T-helper 1 cell treated with Interleukin-12 subunit alpha and Interleukin-12 subunit beta and Interleukin-4 antibody, amounts not matched to agents 30 μg/mL and 1 μg/mL, for 36 hours (primary cell): ENCODE measurements around the gene KIF27.
"Not testable (repeated sequence)": the region's sequence is repeated elsewhere in the genome, so short reads cannot be mapped to it uniquely, and the experiment has no call there.

Experiments
- H3K27ac Mint-ChIP-seq: one replicate; pipeline ENCODE4 v1.8.0; 2021; ENCODE audit warnings: mild to moderate bottlenecking, mixed read lengths
- H3K27me3 Mint-ChIP-seq: one replicate; pipeline ENCODE4 v1.8.0; 2021; ENCODE audit warnings: low read depth, mixed read lengths
- H3K36me3 Mint-ChIP-seq: one replicate; pipeline ENCODE4 v1.8.0; 2021; ENCODE audit warnings: low read depth, mixed read lengths
- H3K4me1 Mint-ChIP-seq: one replicate; pipeline ENCODE4 v1.8.0; 2021; ENCODE audit warnings: low read depth, mixed read lengths
- H3K4me3 Mint-ChIP-seq: one replicate; pipeline ENCODE4 v1.8.0; 2021; ENCODE audit warnings: mild to moderate bottlenecking, moderate library complexity, mixed read lengths
- H3K9me3 Mint-ChIP-seq: one replicate; pipeline ENCODE4 v1.8.0; 2021; ENCODE audit warnings: mixed read lengths

The KIF27 gene

GRCh38 chr9:83886498-83886897, 34.7 kb downstream of the KIF27 start:
- not testable (repeated sequence) for H3K4me3 Mint-ChIP-seq, H3K36me3 Mint-ChIP-seq

GRCh38 chr9:83885559-83886240, 35.5 kb downstream of the KIF27 start:
- H3K27me3 Mint-ChIP-seq, H3K4me3 Mint-ChIP-seq, H3K4me1 Mint-ChIP-seq, H3K9me3 Mint-ChIP-seq, H3K36me3 Mint-ChIP-seq, H3K27ac Mint-ChIP-seq: not testable (repeated sequence)

More at GRCh38 chr9:83886498-83886897, 34.7 kb downstream of the KIF27 start:
- not testable (repeated sequence) for H3K4me1 Mint-ChIP-seq, H3K9me3 Mint-ChIP-seq, H3K27ac Mint-ChIP-seq, H3K27me3 Mint-ChIP-seq

- H3K27ac Mint-ChIP-seq, H3K27me3 Mint-ChIP-seq, H3K4me1 Mint-ChIP-seq, H3K36me3 Mint-ChIP-seq, H3K9me3 Mint-ChIP-seq, H3K4me3 Mint-ChIP-seq: not testable (repeated sequence)
Observed at GRCh38 chr9:83881687-83882408, 39.4 kb downstream of the KIF27 start.

GRCh38 chr9:83875559-83875958, 45.7 kb downstream of the KIF27 start:
- not testable (repeated sequence) for H3K4me1 Mint-ChIP-seq, H3K27me3 Mint-ChIP-seq, H3K36me3 Mint-ChIP-seq, H3K9me3 Mint-ChIP-seq, H3K4me3 Mint-ChIP-seq, H3K27ac Mint-ChIP-seq

DNA sequence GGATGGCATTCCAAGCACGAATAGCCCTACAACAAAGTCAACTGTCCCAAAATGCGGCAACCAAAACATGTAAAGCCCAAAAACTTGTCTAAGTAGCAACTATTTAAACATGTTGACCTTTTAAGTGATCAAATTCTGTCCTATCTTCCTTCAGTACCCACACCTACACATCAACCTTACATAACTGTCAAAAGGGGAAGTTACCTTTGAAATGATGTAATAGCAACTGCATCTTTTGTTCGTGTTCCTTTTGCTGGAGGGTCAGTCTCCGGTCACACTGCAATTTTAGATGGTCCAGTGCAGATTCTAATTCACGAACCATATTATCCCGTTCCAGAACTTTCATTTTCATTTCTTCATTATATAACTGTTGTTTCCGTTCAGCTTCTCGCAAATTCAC, 71.3 kb downstream of the KIF27 start:
- H3K27me3 Mint-ChIP-seq, H3K4me1 Mint-ChIP-seq, H3K36me3 Mint-ChIP-seq, H3K27ac Mint-ChIP-seq, H3K9me3 Mint-ChIP-seq, H3K4me3 Mint-ChIP-seq: not testable (repeated sequence)

DNA sequence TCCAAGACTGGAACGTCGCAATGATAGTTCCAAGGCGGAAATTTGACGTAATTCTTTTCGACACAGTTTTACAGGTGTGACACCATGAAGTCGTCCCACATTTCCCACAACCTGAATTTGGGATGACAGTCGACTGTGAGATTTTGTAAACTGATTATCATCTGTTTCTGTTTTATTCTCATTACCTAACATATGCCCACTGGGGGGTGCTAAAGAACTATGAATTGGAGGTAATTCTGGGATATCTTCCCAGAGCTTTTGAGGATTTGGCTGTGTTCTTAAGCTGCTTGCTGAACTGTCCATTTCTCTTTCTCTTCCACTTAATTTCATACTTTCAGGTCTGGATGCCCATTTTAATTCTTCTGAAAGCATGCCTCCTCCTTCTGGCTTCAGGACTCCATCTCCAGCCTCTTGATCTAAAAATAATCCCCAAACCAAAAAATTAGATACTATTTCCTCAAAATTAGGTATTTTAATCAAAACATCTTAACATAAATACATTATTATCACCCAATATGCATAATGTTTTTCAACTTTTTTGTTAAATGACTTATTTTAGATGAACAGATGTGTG, 84.1 kb downstream of the KIF27 start:
- not testable (repeated sequence) for H3K4me1 Mint-ChIP-seq, H3K27ac Mint-ChIP-seq, H3K27me3 Mint-ChIP-seq, H3K36me3 Mint-ChIP-seq, H3K9me3 Mint-ChIP-seq, H3K4me3 Mint-ChIP-seq

DNA sequence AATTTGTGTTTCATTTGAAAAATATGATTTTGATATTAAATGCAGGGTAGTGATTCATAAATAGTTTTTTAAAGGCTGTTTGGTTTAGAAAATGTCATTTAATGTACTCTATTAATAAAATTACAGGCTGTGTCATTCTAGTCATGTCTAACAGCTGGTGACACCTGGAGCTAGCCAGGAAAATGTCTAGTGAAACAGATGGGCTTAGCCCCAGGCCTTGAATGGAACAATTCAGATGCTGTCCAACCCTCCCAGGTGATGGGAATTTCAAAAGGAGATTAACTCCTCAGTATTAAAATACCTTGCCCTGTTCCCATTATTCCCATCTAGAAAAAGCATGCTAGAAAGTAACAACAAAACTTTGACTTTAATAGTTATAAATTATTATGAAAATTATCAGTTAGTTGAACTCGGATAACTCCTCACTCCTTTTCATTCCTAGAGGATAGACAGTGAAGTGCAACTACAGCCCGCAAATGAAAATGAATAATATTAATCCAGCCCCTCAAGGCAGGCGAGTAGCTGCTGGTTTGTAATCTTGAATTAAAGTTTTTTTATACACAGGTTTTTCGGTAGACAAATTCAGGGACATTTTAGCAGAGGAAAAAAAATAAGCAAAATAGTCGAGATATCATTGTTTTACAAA, 90.7 kb downstream of the KIF27 start:
- H3K36me3 Mint-ChIP-seq, H3K4me1 Mint-ChIP-seq, H3K9me3 Mint-ChIP-seq, H3K4me3 Mint-ChIP-seq, H3K27ac Mint-ChIP-seq: not testable (repeated sequence)
- peaks cover 27% of the 10 kb centered on the region for H3K27me3 Mint-ChIP-seq

DNA sequence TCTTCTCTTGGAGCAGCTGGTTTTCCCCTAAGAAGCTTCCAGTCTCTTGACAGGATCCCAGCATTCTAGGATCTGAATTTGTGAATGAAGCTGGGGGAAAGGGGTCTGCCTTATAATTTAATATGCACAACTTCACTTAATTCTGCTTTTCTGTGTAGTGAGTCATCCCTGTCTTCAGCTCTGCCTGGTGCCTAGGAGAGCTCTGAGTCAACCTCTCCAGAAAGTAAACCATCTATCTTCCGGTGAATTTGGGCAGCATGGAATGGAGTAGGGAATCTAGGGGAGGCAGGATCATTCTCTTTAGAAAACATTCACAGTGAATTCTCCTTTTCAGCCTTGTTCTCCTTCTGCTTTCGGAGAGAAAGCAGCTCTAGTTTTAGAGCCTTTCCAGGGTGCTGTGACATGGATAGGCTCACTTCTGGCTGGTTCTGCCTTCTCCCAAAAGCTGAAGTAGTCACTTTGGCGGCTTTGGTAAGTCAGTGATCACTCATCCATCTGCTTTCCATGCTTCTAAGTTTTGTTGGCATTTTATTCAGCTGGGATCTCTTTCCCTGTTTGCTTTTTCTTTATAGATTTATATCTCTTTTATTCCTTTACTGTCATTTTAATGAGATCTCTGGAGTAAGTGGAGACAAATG, 96.1 kb downstream of the KIF27 start:
- not testable (repeated sequence) for H3K9me3 Mint-ChIP-seq, H3K4me3 Mint-ChIP-seq, H3K4me1 Mint-ChIP-seq, H3K27ac Mint-ChIP-seq, H3K36me3 Mint-ChIP-seq
- peaks cover 25% of the 10 kb centered on the region for H3K27me3 Mint-ChIP-seq

DNA sequence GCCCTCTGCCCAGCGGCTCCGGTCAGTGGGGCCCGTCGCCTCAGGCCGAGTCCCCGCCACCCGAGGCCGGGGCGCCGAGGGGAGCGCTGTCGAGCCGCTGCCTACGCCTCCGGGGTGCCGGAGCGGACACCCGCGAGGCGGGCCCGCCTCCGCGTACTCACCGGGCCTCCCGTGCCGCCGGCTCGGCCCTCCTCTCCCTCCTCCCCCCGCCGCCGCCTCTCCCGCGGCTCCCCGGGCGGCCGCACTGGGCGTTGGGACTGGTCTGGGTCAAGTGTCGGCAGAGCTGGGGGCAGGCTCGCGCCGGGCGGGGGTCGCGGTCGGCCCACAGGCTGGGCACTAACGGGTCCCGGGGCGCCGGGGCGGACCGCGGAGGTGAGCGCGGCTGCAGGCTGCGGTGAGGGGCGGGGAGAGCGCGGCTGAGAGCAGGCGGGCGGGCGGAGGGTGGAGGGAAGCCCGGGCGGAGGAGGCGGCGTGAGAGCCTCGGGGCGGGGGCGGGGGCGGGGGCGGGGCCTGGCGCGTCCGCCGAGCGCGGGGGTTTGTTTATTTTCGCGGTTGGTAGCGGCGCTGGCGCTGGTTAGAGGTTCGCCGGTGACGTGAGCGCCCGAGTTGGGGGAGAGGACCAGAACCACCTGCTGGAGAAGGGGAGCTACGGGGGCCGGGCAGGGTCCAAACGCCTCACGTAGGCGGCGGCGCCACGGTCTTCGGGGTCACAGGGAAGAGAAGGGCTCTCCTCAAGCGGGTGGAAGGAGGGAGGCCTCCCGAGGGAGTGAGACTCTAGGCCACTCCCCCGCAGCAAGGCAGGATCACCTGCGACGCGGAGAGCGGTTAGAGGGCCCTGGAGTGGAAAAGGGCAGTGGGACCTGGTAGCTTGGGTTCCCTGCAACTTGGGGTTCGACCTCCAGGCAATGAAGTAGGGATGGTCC, 103.6 kb downstream of the KIF27 start, which contains the start of gene GKAP1:
Gene GKAP1 (minus strand): TSS at position 414 of the 923 bp plus-strand sequence. CDS start 11,252 bp downstream, outside the sequence.
- H3K9me3 Mint-ChIP-seq, H3K36me3 Mint-ChIP-seq, H3K4me1 Mint-ChIP-seq, H3K27me3 Mint-ChIP-seq: not testable (repeated sequence)
- peak within 1 kb of the TSS; percentile 83 for H3K4me3 Mint-ChIP-seq
- peak within 1 kb of the TSS; percentile 81 for H3K27ac Mint-ChIP-seq

- peak overlapping the region; percentile 81 for H3K4me3 Mint-ChIP-seq
- not testable (repeated sequence) for H3K27me3 Mint-ChIP-seq, H3K36me3 Mint-ChIP-seq, H3K4me1 Mint-ChIP-seq, H3K9me3 Mint-ChIP-seq
- peak overlapping the region; percentile 80 for H3K27ac Mint-ChIP-seq
Observed at GRCh38 chr9:83817011-83817355, 104.2 kb downstream of the KIF27 start.

DNA sequence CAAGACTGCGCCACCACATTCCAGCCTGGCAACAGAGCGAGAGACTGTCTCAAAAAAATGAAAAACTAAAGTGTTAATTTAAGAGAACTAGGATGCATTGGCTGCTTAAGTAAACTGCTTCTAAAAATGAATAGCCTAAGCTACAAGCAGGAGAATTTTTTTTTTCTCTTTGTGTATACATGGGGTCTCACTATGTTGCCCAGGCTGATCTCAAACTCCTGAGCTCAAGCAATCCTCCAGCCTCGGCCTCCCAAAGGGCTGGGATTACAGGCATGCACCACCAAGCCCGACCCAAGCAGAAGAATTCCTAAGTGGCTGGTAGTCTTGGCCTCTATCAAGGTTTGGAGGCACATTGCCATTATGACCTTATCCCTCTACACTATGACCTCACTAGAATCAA, 106.1 kb downstream of the KIF27 start:
- H3K27ac Mint-ChIP-seq, H3K9me3 Mint-ChIP-seq, H3K4me1 Mint-ChIP-seq, H3K36me3 Mint-ChIP-seq, H3K4me3 Mint-ChIP-seq, H3K27me3 Mint-ChIP-seq: not testable (repeated sequence)

GRCh38 chr9:83809213-83809612, 112.0 kb downstream of the KIF27 start:
- H3K27me3 Mint-ChIP-seq, H3K27ac Mint-ChIP-seq, H3K4me3 Mint-ChIP-seq, H3K4me1 Mint-ChIP-seq, H3K36me3 Mint-ChIP-seq, H3K9me3 Mint-ChIP-seq: not testable (repeated sequence)

DNA sequence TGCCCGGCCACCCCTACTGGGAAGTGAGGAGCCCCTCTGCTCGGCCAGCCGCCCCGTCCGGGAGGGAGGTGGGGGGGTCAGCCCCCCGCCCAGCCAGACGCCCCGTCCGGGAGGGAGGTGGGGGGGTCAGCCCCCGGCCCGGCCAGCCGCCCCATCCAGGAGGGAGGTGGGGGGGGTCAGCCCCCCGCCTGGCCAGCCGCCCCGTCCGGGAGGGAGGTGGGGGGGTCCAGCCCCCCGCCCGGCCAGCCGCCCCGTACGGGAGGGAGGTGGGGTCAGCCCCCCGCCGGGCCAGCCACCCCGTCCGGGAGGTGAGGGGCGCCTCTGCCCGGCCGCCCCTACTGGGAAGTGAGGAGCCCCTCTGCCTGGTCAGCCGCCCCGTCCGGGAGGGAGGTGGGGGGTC, 116.8 kb downstream of the KIF27 start:
- not testable (repeated sequence) for H3K9me3 Mint-ChIP-seq, H3K27me3 Mint-ChIP-seq, H3K4me1 Mint-ChIP-seq, H3K27ac Mint-ChIP-seq, H3K36me3 Mint-ChIP-seq, H3K4me3 Mint-ChIP-seq

GRCh38 chr9:83803941-83804340, 117.3 kb downstream of the KIF27 start:
- not testable (repeated sequence) for H3K27ac Mint-ChIP-seq, H3K4me3 Mint-ChIP-seq, H3K4me1 Mint-ChIP-seq, H3K9me3 Mint-ChIP-seq, H3K36me3 Mint-ChIP-seq, H3K27me3 Mint-ChIP-seq
